Measurements from ENCODE around the gene EXOC3.

GRCh38 chr5:402615-403359 lies 40.2 kb upstream of the EXOC3 start:
- no peak for TF ChIP-seq CTCF (IDR thresholded peaks at IDR 0.05)
- no peak for TF ChIP-seq POLR2A (IDR thresholded peaks at IDR 0.05)

Data from gastroesophageal sphincter (tissue), 3 donors.